ENCODE data around the gene TBC1D22A.

The TBC1D22A gene

GRCh38 chr22:46810856-46811786 is 48.7 kb downstream of the TBC1D22A start:
- Histone ChIP-seq H3K4me3 (ENCODE audit: low read length) (no peak overlapping the region), H3K79me2 (ENCODE audit: low read length) (peaks cover 78% of the 10 kb centered on the region), H2AFZ (ENCODE audit: low read depth, low read length) (no peak overlapping the region), H3K4me1 (ENCODE audit: low read length) (peaks cover 12% of the 10 kb centered on the region), H3K27ac (ENCODE audit: low read length) (no peak overlapping the region), H3K36me3 (replicated peaks; ENCODE audit: low read depth, low read length) (peaks cover 76% of the 10 kb centered on the region), H3K9ac (ENCODE audit: low read length) (no peak overlapping the region), H3K4me2 (ENCODE audit: low read length) (no peak overlapping the region), H3K27me3 (ENCODE audit: low read depth, low read length) (no peaks in the 10 kb centered on the region), H4K20me1 (ENCODE audit: insufficient read depth, low read length) (peaks cover 88% of the 10 kb centered on the region), H3K9me3 (ENCODE audit: insufficient read depth, low read length) (no peaks in the 10 kb centered on the region)
- TF ChIP-seq EZH2phosphoT487 (IDR thresholded peaks at IDR 0.05; ENCODE audit: low read depth) = no peak
- TF ChIP-seq, protein P1, sequence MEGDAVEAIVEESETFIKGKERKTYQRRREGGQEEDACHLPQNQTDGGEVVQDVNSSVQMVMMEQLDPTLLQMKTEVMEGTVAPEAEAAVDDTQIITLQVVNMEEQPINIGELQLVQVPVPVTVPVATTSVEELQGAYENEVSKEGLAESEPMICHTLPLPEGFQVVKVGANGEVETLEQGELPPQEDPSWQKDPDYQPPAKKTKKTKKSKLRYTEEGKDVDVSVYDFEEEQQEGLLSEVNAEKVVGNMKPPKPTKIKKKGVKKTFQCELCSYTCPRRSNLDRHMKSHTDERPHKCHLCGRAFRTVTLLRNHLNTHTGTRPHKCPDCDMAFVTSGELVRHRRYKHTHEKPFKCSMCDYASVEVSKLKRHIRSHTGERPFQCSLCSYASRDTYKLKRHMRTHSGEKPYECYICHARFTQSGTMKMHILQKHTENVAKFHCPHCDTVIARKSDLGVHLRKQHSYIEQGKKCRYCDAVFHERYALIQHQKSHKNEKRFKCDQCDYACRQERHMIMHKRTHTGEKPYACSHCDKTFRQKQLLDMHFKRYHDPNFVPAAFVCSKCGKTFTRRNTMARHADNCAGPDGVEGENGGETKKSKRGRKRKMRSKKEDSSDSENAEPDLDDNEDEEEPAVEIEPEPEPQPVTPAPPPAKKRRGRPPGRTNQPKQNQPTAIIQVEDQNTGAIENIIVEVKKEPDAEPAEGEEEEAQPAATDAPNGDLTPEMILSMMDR (IDR thresholded peaks at IDR 0.05; ENCODE audit: low read depth, low read length) = no peak

- Histone ChIP-seq H4K20me1 (ENCODE audit: insufficient read depth, low read length) (peaks cover 91% of the 10 kb centered on the region), H3K4me1 (ENCODE audit: low read length) (peaks cover 18% of the 10 kb centered on the region), H3K27me3 (ENCODE audit: low read depth, low read length) (no peaks in the 10 kb centered on the region), H3K36me3 (replicated peaks; ENCODE audit: low read depth, low read length) (peaks cover 78% of the 10 kb centered on the region), H3K27ac (ENCODE audit: low read length) (no peak overlapping the region), H3K4me3 (ENCODE audit: low read length) (no peak overlapping the region), H3K4me2 (ENCODE audit: low read length) (no peak overlapping the region), H3K79me2 (ENCODE audit: low read length) (peaks cover 81% of the 10 kb centered on the region), H2AFZ (ENCODE audit: low read depth, low read length) (no peak overlapping the region), H3K9me3 (ENCODE audit: insufficient read depth, low read length) (no peaks in the 10 kb centered on the region), H3K9ac (ENCODE audit: low read length) (no peak overlapping the region)
- TF ChIP-seq EZH2phosphoT487 (IDR thresholded peaks at IDR 0.05; ENCODE audit: low read depth) = no peak
- TF ChIP-seq, protein P1 (IDR thresholded peaks at IDR 0.05; ENCODE audit: low read depth, low read length) = no peak
Measured at GRCh38 chr22:46812034-46812605, 49.7 kb downstream of the TBC1D22A start.

- Histone ChIP-seq H3K79me2 (ENCODE audit: low read length) (peaks cover 81% of the 10 kb centered on the region), H3K4me1 (ENCODE audit: low read length) (peaks cover 18% of the 10 kb centered on the region), H4K20me1 (ENCODE audit: insufficient read depth, low read length) (peaks cover 91% of the 10 kb centered on the region), H3K9ac (ENCODE audit: low read length) (no peak overlapping the region), H3K4me3 (ENCODE audit: low read length) (no peak overlapping the region), H2AFZ (ENCODE audit: low read depth, low read length) (no peak overlapping the region), H3K9me3 (ENCODE audit: insufficient read depth, low read length) (no peaks in the 10 kb centered on the region), H3K4me2 (ENCODE audit: low read length) (no peak overlapping the region), H3K27ac (ENCODE audit: low read length) (no peak overlapping the region), H3K27me3 (ENCODE audit: low read depth, low read length) (no peaks in the 10 kb centered on the region), H3K36me3 (replicated peaks; ENCODE audit: low read depth, low read length) (peaks cover 78% of the 10 kb centered on the region)
- TF ChIP-seq, protein P1 (IDR thresholded peaks at IDR 0.05; ENCODE audit: low read depth, low read length) = no peak
Measured at GRCh38 chr22:46812788-46813187, 50.3 kb downstream of the TBC1D22A start.

- no peaks in the 10 kb centered on the region for H3K27me3 ChIP-seq (ENCODE audit: low read depth, low read length)
- no peak overlapping the region for H3K9ac ChIP-seq (ENCODE audit: low read length)
- peaks cover 98% of the 10 kb centered on the region for H4K20me1 ChIP-seq (ENCODE audit: insufficient read depth, low read length)
- H3K79me2 ChIP-seq (ENCODE audit: low read length) = peaks cover 90% of the 10 kb centered on the region
- peaks cover 70% of the 10 kb centered on the region for H3K36me3 ChIP-seq (replicated peaks; ENCODE audit: low read depth, low read length)
- peaks cover 18% of the 10 kb centered on the region for H3K4me1 ChIP-seq (ENCODE audit: low read length)
- TF ChIP-seq, protein P1 (IDR thresholded peaks at IDR 0.05; ENCODE audit: low read depth, low read length) = no peak
- no peak for TF ChIP-seq EZH2phosphoT487 (IDR thresholded peaks at IDR 0.05; ENCODE audit: low read depth)
- no peak overlapping the region for H2AFZ ChIP-seq (ENCODE audit: low read depth, low read length)
- no peak overlapping the region for H3K27ac ChIP-seq (ENCODE audit: low read length)
- no peak overlapping the region for H3K4me3 ChIP-seq (ENCODE audit: low read length)
- H3K4me2 ChIP-seq (ENCODE audit: low read length) = no peak overlapping the region
- no peaks in the 10 kb centered on the region for H3K9me3 ChIP-seq (ENCODE audit: insufficient read depth, low read length)
Measured at GRCh38 chr22:46813816-46814597, 51.6 kb downstream of the TBC1D22A start.

Measured in OCI-LY3 (cell line).